Osteoblast (primary cell): ENCODE measurements around the gene PARD6G. TPM values are rescaled to one million over a fixed set of nuclear protein-coding genes. Genes with fewer than 3 reads are reported as not detected.
"Not testable (repeated sequence)": the region's sequence is repeated elsewhere in the genome, so short reads cannot be mapped to it uniquely, and the experiment has no call there.

Experiments
- DNase-seq: peaks from one replicate; pipeline ENCODE4 v3.0.0; 2011; ENCODE audit warnings: low spot score, mixed read lengths; ENCODE audit not compliant: insufficient read length; ENCODE audit errors: missing footprints
- H2AFZ ChIP-seq: 2 replicates; pipeline ENCODE4 v1.6.0; 2011; ENCODE audit warnings: mild to moderate bottlenecking, low read length
- H3K27ac ChIP-seq: 2 replicates; pipeline ENCODE4 v1.5.1; 2011; ENCODE audit warnings: mild to moderate bottlenecking, low read depth, low read length, moderate library complexity
- H3K27me3 ChIP-seq: 2 replicates; pipeline ENCODE4 v1.6.0; 2012; ENCODE audit warnings: mild to moderate bottlenecking, control low read depth, inconsistent platforms, low read length, moderate library complexity; ENCODE audit not compliant: insufficient read depth
- H3K36me3 ChIP-seq: 2 replicates; pipeline ENCODE4 v1.5.1; 2011; ENCODE audit warnings: mild to moderate bottlenecking, low read length, control low read depth, moderate library complexity; ENCODE audit not compliant: insufficient read depth
- H3K4me1 ChIP-seq: 2 replicates; pipeline ENCODE4 v1.5.1; 2011; ENCODE audit warnings: mild to moderate bottlenecking, low read length, control low read depth, moderate library complexity; ENCODE audit not compliant: insufficient read depth
- H3K4me2 ChIP-seq: 2 replicates; pipeline ENCODE4 v1.6.0; 2011; ENCODE audit warnings: mild to moderate bottlenecking, low read length; ENCODE audit not compliant: insufficient read depth
- H3K4me3 ChIP-seq: fragments of 200-600 bp; sonication (generic); 3 replicates; pipeline ENCODE4 v1.5.1; 2012; ENCODE audit warnings: mild to moderate bottlenecking, low read length, inconsistent platforms; ENCODE audit not compliant: insufficient read depth
- H3K79me2 ChIP-seq: 2 replicates; pipeline ENCODE4 v1.6.0; 2012; ENCODE audit warnings: mild to moderate bottlenecking, low read length, control low read depth, inconsistent platforms; ENCODE audit not compliant: insufficient read depth
- H3K9me3 ChIP-seq: 2 replicates; pipeline ENCODE4 v1.5.1; 2011; ENCODE audit warnings: low read depth, low read length, control low read depth
- H4K20me1 ChIP-seq: 2 replicates; pipeline ENCODE4 v1.6.0; 2012; ENCODE audit warnings: mild to moderate bottlenecking, low read length, control low read depth; ENCODE audit not compliant: insufficient read depth
- CTCF ChIP-seq: IDR thresholded peaks from 2 replicates; pipeline ENCODE4 v1.5.1; 2011; ENCODE audit warnings: mild to moderate bottlenecking, low read depth, low read length, moderate library complexity; ENCODE audit errors: extremely low read depth
- total RNA-seq: library from RNA; depleted of rRNA; stranded (reverse); fragments of >200 nt; gene quantifications from 2 replicates; pipeline ENCODE4 v1.2.3, GENCODE V29; 2012

The PARD6G gene
- total RNA-seq, 1 donor: 2.2 TPM

GRCh38 chr18:80238651-80239260 is 8.6 kb downstream of the PARD6G start:
- H3K4me1 ChIP-seq: no peaks in the 10 kb centered on the region

GRCh38 chr18:80237519-80237918 is 9.8 kb downstream of the PARD6G start:
- H3K4me2 ChIP-seq, H3K4me3 ChIP-seq, H3K79me2 ChIP-seq, H3K27ac ChIP-seq, H4K20me1 ChIP-seq, H3K36me3 ChIP-seq, H2AFZ ChIP-seq, H3K9me3 ChIP-seq, H3K4me1 ChIP-seq, DNase-seq: not testable (repeated sequence)
- peaks cover 13% of the 10 kb centered on the region for H3K27me3 ChIP-seq

More at GRCh38 chr18:80238651-80239260, 8.6 kb downstream of the PARD6G start:
- no peak for TF ChIP-seq CTCF
- H3K4me3 ChIP-seq: no peak overlapping the region
- peak; percentile 54 for DNase-seq
- no peaks in the 10 kb centered on the region for H4K20me1 ChIP-seq
- no peaks in the 10 kb centered on the region for H3K9me3 ChIP-seq
- peaks cover 13% of the 10 kb centered on the region for H3K27me3 ChIP-seq
- no peak overlapping the region for H3K27ac ChIP-seq
- H3K4me2 ChIP-seq: no peak overlapping the region
- H3K79me2 ChIP-seq: no peaks in the 10 kb centered on the region
- H3K36me3 ChIP-seq: no peaks in the 10 kb centered on the region
- H2AFZ ChIP-seq: no peak overlapping the region

GRCh38 chr18:80234398-80234797 is 12.9 kb downstream of the PARD6G start:
- no peak for DNase-seq
- Histone ChIP-seq H3K4me1 (no peaks in the 10 kb centered on the region), H3K9me3 (no peaks in the 10 kb centered on the region), H3K4me3 (no peak overlapping the region), H2AFZ (no peak overlapping the region), H4K20me1 (no peaks in the 10 kb centered on the region), H3K79me2 (no peaks in the 10 kb centered on the region), H3K36me3 (no peaks in the 10 kb centered on the region), H3K27me3 (no peaks in the 10 kb centered on the region), H3K27ac (no peak overlapping the region), H3K4me2 (no peak overlapping the region)
- no peak for TF ChIP-seq CTCF

- no peak overlapping the region for H3K27ac ChIP-seq
- no peak for TF ChIP-seq CTCF
- H3K27me3 ChIP-seq: no peaks in the 10 kb centered on the region
- no peak overlapping the region for H2AFZ ChIP-seq
- H3K4me3 ChIP-seq: no peak overlapping the region
- DNase-seq: no peak
- H3K9me3 ChIP-seq: no peaks in the 10 kb centered on the region
- no peaks in the 10 kb centered on the region for H3K79me2 ChIP-seq
- H3K4me2 ChIP-seq: no peak overlapping the region
- no peaks in the 10 kb centered on the region for H3K4me1 ChIP-seq
- no peaks in the 10 kb centered on the region for H3K36me3 ChIP-seq
- no peaks in the 10 kb centered on the region for H4K20me1 ChIP-seq
Observed at GRCh38 chr18:80233899-80234298, 13.4 kb downstream of the PARD6G start.
